T-helper 2 cell treated with Interferon-gamma antibody and Interleukin-4, amounts not matched to agents 100 ng/mL and 5 ng/mL, for 36 hours (primary cell): ENCODE results near the gene NCAM2. TPM values are rescaled to one million over a fixed set of nuclear protein-coding genes. Genes with fewer than 3 reads are reported as not detected.

Source experiments
- intact Hi-C: fragments of 100-400 bp; cut with micrococcal nuclease; formaldehyde crosslinking; loops from one replicate; pipeline ENCODE4 v1.15.1; 2023
- total RNA-seq: library from RNA; stranded (reverse); gene quantifications from 2 replicates; pipeline ENCODE4 v1.2.3, GENCODE V29; 2022

The NCAM2 gene
- total RNA-seq, 1 donor from 2014 or later = 0.02 TPM

DNA sequence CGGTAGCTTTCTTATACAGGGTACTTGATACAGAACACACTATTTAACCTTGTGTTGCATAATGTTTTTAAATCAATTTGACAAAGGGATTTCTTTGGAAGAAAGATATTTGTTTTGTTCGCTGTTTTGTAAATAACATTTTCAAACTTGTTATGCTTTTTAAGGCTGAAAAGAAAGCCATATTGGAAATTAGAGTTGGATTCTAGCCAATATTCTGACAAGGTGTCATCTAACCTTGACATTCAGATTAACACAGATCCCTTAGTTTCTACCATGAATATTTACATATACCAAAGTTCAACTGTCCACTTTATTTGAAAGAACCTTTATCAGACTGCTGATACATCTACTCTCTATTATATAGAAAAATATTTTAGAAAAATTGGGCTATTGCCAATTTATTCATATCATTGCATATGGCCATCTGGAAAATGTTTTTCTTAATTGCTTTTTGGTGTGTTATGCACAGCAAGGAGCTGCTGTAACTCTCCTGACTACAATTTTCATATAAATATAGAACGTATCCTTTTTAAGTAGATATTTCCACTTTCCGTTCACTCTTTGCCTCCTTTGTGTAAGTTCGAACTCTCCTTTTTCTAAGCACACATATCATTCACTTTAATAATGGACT lies 206.3 kb downstream of the NCAM2 start:
- intact Hi-C loops = no loop called here

DNA sequence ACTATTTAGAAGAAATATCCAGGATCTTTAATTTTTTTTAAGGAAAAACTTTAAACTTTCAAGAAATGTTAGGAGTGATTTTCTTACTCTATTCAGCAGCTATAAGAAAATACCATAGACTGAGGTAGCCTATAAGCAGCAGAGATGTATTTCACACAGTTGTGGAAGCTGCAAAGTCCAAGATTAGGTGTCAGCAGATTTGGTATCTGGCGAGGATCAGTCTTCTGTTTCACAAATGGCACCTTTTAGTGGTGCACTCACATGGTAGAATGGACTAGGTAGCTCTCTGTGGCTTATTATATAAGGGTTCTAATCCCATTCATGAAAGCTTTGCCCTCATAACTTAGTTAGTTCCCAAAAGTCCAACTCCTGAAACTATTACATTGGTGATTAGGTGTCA lies 207.4 kb downstream of the NCAM2 start:
- intact Hi-C loops = no loop called here

DNA sequence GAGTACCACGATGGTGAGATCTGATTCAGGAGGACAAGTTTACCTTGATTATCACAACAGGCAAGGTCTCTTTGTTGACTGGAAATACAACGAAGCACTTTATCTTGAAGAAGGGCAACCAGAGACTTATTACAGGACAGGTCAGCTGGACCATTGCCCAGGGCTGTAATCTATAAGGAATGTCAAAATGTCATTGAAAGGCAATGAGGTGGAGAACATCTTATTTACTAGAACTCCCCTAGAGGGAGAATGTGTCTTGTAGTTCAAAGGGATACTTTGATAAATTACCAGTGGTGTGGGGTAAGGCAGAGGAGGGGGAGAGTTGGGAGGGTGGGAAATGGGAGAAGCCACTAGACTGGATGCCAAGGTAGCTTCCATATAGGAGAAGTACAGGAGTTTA lies 212.3 kb downstream of the NCAM2 start:
- intact Hi-C loops = no loop called here

DNA sequence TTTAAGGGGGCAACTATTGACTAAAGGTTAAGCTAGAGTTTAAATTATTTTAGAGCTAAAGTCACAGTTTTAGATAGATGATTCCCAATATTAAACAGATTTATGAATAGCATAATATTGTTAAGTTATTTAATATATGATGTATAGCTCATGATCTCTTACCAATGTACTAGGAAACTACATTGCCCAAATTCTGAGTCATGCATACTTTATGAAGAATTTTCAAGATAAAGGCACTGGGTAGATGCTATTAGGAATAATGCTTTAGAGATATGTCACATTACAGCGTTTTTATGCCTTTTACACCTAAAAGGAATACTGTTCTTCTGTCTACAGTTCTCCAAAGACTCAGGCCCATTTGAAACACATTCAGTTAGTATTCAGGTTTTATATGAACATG lies 215.1 kb downstream of the NCAM2 start:
- intact Hi-C loops = no loop called here

DNA sequence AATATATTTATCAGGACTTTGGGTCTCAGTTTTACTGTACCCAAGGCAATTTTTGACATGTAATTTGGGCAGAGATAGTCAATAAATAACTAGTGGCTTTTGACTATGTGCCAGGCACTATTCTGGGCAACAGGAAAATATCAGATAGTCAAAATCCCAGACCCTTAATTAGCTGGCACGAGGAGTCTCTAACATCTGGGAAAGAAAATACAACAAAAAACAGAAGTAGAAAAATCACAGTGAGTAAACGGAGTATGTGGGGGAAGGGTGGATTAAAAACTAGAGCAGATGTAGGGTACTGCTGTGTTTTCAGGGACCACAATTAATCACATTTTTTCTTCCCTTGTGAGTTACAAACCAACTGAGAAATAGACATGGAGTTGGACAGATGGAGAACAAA lies 217.8 kb downstream of the NCAM2 start:
- intact Hi-C loops = no loop called here

DNA sequence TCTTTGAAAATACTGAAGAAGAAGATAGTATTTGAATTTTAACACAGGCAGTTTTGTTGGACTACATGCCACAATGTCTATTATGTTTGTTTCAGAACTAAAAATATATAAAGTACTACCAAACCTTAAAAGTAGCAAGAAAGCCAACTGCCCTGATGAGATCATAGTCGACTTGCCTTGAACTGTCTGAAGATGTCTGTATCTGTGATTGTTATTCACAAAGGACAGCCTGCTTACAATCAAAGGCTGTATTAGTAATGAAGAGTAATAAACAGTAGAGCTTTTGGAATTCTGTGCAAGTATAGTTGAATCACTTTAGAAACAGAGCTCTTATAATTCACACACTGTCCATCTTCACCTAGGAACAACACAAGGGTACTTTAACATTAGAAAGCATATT lies 228.3 kb downstream of the NCAM2 start:
- intact Hi-C loops = no loop called here

DNA sequence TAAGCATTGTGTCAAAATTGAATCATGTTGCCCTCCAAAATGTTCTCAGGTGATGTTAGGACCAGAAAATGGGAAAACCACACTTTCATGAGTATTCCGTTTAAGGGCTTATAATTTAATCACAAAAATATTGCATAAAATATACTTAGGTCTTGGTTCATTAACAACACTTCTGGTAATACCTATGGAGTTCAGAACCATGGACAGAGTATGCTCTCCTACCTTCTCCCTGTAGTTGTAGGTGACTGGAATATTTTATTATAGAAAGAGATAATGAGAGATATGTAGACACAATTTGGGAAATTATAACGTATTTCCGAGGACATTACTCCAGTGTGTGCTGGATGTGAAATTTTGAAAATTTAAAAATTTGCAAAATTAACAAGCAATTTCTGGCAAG lies 232.5 kb downstream of the NCAM2 start:
- intact Hi-C loops = no loop called here

DNA sequence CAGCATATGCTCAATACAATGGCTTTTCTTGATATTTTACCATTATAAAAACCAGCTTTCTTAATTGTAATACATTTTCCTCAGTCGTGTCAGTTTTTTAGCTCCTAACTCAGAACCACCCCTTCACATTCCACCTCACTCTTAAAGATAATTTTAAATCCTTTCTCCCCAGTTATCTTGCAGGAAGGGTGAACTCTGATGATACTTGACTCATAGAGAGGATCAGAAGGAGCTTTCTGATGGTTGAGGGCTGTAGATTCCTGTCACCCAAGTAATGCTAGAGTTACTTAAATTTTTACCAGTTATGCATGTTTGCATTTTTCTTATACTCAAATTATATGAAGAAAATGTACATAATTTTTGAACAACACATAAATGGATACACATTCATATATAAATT lies 233.7 kb downstream of the NCAM2 start:
- intact Hi-C loops = no loop called here

DNA sequence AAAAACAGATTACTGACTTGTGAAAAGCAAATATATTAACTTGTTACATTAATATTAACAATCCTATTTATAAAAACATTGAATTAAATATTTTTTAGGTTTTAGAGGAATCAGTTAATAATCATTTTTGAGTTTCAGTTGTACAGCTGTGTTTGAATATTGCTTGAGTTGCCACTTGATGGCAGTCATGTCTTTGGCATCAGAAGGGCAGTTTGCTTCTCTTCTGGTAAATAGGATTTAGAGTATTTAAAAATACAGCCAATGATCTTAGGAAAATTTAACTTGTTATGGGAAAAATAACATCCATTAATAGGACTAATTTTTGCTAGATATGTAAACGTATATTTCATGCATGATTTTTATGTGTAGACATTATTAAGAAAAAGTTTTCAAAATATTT lies 234.1 kb downstream of the NCAM2 start:
- intact Hi-C loops = no loop called here

DNA sequence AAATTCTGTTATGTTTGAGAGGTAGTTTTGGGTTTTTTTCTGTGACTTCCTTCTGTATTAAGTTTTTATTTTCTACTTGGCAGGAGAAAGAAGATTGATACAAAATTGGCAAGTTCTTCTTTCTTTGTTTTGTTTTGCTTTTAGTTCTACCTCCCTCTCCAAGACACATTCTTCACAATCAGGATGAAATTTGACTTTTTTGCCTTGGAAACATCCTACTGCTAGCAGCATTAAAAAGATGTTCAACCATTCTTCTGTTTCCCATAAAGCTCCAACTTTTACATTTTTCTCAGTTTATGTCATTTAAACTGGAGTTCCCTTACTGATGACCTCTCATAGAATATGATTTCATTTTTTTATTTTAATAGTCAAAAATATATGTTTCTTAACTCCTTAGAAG lies 234.8 kb downstream of the NCAM2 start:
- intact Hi-C loops = no loop called here

DNA sequence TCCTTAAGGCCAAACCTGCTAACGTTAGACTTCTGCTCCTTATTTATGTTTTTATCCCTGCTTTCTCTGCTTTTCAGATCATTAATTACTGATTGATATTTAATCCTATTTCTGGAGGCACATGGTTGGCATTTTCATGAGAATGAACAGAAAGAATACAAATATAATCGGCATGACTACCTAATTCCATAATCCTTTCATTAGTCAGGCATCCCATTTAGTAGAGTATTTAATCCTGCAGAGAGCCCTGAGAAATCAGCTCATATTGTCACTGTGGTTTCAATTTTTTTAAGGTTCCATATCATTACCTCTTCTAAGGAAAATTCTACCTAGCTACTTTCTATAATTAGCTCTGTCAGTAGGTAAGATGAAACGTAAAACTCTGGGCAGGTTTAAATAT lies 238.8 kb downstream of the NCAM2 start:
- intact Hi-C loops = no loop called here

DNA sequence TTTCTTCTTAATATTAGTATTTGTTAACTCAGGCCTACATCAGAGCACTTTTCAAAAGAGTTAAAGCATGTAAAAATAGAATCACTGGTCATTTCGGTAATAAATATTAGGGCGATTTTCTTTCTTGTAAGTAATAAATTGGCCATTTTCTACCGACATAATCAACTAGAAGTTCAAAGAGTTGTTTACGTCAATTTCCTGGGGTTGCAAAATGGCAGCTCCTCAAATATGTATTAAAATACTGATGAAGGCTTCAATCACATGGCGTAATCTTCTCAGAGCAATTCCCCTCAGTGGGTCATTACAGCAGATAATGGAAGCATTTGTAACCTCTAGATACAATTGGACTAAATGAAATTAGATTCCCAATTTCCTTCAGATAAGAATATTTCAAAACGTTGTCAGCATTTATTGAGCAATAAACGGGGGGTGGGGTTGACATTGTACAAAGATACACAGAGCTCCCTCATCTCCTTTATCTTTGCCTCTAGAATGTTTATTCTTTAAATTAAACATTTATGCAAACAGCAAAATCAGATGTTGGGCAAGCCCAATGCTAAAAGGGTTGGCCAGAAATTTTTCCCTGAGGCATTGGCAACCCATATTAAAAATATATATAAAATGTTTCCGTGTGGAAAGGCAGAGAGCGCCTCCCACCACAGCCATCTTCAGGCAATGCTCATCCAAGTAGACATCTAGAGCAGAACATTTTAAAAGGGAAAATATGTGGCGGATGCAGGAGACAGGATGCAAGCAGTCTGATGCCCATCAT lies 240.6 kb downstream of the NCAM2 start:
- intact Hi-C loops = no loop called here

DNA sequence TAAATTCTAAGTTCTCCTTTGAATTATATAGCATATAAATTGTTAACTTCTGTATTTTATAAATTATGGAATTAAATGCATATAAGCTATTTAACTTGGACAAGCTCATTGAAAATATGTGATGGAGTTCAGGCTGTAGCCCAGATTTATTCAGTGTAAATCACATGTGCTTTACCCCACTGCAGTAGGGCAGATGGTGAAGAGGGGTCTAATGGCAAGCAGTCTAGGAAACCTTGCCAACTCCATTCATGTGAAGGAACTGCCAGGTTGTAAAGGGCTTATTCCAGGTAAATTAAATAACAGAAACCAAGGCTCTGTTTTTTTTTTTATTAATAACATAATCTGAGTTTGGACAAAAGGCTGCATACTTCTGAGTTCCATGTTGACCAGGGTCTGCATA lies 243.2 kb downstream of the NCAM2 start:
- intact Hi-C loops = no loop called here

DNA sequence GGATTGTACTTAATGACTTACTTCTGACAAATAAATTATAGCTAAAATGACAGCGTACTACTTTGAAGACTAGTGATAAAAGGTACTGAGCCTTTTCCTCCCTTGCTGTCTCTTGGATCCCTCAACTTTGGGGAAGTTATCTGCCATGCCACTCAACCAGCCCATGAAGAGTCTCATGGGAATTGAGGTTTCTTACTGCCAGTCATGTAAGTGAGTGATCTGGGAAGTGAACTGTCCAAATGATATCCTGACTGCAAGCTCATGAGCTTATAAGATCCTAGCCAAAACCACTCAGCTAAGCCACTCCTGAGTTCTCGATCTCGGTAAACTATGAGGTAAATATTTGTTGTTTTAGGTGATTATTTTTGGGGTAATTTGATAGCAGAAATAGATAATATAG lies 247.8 kb downstream of the NCAM2 start:
- intact Hi-C loops = no loop called here

DNA sequence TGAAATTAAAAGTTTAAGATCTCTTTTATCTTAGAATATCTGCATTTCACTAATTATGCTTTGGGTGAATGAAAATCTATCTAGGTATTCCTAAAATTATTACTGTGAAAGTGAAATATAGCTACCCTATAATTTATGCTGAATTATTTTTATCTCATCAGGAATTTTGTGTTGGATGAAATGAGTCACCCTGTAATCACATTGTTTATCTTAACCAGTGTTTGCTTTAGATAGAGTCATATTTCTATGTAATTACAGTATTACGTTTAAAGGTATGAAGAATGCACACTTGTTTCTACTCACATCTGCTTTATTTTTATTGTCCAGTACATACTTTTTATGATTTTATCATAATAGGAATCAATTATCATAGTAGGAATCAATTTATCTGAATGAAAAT lies 249.2 kb downstream of the NCAM2 start:
- intact Hi-C loops = no loop called here

DNA sequence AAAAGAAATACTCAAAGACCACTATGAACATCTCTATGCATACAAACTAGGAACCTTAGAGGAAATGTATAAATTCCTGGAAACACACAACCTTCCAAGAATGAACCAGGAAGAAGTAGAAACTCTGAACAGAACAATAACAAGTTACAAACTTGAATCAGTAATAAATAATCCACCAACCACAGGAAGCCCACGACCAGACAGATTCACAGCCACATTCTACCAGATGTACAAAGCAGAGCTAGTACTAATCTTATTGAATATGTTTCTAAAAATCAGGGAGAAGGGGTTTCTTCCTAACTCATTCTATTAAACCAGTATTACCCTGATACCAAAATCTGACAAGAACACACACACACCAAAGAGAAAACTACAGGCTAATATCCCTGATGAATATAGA lies 263.8 kb downstream of the NCAM2 start:
- intact Hi-C loops = no loop called here

DNA sequence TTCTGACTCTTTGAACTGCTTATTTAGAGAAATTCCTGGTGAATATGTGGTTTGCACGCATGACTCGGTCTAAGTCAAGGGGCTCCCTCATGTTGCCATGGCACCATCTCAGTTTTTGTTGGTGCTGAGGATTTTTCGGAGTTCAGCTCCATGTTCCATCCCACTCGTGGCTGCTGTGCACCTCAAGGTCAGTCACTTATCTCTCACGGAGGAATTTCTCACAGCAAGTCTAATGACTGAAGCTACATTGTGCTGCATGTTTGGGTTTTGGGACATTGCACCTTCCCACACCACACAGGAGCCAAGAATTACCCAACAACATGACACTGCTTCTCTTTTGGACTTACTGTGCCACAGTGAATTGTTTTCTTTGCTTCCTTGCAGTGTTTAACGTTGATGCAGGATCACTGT lies 269.9 kb downstream of the NCAM2 start:
- intact Hi-C loops = no loop called here

DNA sequence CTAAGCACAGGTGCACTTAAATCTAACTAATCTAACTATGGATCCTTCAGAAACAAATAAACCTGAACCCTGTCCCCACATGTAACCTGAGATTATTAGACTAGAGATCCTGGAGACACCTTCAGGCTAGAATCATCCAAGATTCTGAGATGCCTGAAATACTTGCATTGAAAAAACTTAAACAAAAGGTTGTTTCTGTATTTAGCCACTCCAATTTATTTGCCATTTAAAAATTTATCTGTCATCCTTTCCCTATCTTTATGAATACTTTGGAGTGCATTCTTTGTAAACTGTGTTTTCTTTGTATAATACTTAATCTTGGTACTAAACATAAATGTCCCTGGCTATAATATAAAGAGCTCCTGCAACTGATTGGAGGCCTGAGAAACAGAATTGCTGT lies 270.7 kb downstream of the NCAM2 start:
- intact Hi-C loops = no loop called here

DNA sequence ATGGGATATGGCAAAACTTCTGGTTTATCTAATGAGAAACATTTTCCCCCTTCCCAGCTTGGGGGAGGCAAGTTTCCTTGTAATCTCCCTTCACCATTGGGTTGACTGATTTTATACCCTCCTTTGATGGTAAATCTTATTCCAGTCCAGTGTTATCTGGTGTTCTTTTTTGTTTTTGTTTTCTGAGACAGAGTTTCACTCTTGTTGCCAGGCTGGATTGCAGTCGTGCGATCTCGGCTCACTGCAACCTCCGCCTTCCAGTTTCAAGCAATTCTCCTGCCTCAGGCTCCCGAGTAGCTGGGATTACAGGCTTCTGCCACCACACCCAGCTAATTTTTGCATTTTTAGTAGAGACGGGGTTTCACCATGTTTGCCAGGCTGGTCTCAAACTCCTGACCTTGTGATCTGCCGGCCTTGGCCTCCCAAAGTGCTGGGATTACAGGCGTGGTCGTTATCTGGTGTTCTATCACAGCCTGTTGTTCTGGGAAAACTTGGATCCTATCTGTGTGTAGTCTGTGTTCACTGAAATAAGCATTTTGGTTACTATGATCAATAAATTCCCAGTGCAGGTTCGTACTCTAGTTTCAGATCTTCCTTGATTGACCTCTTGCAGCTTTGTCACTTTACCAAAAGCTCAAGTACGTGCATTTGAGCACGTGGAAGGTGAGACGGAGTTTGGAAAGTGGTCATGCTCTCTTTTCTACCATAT lies 281.1 kb downstream of the NCAM2 start:
- intact Hi-C loops = no loop called here

DNA sequence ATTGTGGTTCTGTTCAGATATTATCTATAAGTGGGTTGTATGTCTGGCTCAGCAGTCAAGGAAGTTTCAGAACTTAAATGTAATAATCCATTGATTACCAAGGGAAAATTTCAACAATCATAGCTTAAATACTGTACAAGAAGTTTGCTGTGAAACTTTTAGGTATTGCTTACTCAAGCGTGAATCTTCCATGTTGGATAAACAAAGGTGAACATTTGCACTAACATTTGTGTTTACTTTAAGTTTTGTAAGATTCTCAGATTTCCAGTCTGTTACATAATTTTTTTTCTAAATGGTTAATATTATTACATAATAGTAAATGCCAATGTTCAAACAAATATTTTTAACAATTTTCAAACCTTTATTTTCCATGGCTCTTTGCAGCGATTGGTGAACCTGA lies 285.6 kb downstream of the NCAM2 start:
- intact Hi-C loops = no loop called here

DNA sequence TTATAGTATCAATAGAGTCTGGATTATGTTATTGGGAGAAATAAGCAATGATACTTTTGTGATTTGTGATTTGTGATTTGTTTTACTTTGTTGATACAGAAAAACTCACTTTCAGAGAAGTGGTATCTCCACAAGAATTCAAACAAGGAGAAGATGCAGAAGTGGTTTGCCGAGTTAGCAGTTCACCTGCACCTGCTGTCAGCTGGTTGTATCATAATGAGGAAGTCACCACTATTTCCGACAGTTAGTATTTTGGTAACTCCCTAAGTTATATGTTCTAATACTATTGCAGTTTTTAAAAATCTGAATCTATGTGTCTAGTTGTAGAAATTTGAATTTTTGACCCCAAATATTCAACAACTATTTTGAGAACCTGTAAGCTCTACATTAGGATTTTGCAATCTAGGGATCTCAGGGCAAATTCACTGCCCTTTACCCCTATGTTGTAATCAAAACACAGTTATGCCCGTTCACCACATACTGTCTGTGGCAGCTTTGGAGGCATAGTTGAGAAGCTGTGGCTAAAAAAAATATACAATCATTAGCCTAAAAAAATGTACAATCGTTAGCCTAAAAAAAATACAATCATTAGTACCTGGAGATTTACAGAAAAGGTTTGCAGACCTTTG lies 288.1 kb downstream of the NCAM2 start:
- intact Hi-C loops = no loop called here

DNA sequence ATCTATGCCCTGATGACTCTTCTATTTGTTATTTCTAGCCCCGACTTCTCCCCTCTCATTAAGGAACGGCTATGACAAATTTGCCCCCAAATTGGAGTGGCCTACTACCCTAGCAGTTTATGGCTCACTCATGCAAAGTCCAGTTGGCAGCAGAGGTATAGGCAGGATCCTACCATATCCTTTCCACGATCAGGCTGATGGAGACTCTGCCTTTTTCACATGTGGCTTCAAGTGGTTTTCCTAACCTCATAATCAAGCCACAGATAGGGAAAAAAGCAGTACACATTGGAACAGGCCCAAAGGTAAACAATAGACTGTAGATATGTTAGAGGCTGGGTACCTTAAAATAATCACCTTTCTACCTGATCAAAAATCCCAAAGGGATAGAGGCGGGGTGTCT lies 292.5 kb downstream of the NCAM2 start:
- intact Hi-C loops = no loop called here
